Stimulated activated CD8-positive, alpha-beta memory T cell treated with anti-CD3 and anti-CD28 coated beads, Interleukin-4, amount 100 ng/mL, for 1 hour (primary cell): Measurements from ENCODE around the gene SLC25A5.
"Not testable (repeated sequence)": the region's sequence is repeated elsewhere in the genome, so short reads cannot be mapped to it uniquely, and the experiment has no call there.

ENCODE experiments used
- DNase-seq, 2 donors: peaks; one replicate each; pipeline ENCODE4 v3.0.0-alpha.2; 2020; ENCODE audit warnings: low read depth in 2 of 2, low spot score in 1 of 2

Gene SLC25A5

DNA sequence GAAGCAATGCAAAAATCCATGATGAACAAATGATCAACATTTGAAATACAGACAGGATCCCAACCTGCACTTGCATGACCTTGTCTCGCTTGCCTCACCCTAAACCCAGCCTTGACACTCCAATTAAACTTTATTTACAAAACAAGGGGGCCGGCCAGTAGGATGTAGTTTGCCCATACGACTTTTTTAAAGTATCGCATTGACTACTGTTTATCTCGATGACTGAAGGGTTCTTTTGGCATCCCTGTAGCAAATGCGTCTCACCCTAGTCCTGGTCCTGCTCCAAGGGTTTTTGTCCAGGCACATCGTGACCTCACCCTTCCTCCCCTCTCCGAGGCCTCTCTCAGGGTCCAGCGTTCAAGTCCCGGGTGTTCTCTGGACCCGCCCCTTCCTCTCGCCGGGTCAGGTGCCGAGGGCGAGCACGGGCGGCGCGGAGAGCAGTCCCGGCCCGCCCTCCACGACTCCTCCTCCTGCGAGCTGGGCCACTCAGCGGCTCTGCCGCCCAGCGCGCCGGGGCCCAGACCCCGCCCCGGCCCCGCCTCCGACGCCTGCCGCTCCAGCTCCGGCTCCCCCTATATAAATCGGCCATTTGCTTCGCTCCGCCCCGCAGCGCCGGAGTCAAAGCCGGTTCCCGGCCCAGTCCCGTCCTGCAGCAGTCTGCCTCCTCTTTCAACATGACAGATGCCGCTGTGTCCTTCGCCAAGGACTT lies at the start of gene SLC25A5:
Gene SLC25A5 (plus strand): TSS at position 603 of the 709 bp plus-strand sequence. CDS start 72 bp downstream, at position 675.
- DNase-seq = peak; percentile 42 to 60

DNA sequence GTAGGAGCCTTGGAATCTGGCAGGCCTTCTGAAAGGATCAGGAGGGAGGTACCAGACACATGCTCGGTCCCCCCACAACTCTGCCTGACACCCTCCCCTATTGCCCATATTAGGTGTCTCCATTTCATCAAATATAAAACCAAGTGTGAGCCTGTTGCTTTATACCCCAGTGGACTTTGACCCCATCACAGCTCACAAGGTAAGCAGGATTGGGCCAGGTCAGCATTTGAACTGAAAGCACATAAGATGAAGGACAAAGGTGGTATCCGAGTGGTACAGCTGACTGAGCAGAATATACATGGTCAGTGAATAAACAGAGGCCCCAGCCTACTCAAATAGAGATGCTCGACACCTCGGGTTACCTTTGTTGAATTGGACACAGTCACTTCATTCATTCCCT lies 49.1 kb upstream of the SLC25A5 start:
- DNase-seq = no peak

- no peak for DNase-seq
Measured at GRCh38 chrX:119419898-119420297, 48.3 kb upstream of the SLC25A5 start.

DNA sequence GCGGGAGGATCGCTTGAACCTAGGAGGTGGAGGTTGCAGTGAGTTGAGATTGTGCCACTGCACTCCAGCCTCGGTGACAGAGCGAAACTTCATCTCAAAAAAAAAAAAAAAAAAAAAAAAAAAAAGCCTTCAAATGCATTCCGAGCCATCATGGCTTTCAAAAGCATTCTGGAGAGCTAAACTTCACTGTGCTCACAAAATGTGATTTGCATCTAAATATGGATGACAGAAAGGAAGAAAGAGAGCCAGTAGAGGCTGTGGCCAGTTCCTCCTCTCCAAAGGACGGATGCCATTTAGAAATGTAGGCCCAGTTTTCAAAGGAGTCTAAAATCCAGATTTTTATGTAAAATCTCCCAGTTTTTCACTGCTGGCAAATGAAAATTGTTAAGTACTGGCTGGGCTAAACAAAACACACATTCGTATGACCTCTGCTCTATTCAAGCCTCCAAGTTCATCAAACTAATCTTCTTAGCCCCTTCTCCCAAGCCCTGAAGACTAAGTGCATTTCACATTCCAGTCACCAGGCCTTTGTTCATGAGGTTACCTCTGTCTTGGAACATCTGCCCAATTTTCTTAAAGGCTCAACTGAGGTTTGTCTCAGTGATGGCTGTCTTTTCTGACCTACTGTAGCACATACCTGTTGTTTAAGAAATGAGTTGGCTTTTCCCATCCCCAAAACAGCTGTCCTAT lies 47.1 kb upstream of the SLC25A5 start:
- DNase-seq = no peak

DNA sequence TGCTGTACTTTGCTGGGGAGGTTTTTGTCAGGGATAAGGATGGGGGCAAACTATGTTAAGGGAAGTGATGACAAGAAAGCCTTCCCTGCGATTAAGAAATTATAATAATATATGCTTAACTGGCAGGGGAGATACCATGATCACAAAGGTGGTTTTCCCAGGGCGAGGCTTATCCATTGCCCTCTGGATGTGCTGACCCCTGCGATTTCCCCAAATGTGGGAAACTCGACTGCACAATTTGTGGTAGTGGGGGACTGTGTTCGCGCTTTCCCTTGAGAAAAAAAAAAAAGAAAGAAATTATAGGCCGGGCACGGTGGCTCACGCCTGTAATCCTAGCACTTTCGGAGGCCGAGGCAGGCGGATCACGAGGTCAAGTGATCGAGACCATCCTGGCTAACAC lies 44.6 kb upstream of the SLC25A5 start:
- DNase-seq = no peak

DNA sequence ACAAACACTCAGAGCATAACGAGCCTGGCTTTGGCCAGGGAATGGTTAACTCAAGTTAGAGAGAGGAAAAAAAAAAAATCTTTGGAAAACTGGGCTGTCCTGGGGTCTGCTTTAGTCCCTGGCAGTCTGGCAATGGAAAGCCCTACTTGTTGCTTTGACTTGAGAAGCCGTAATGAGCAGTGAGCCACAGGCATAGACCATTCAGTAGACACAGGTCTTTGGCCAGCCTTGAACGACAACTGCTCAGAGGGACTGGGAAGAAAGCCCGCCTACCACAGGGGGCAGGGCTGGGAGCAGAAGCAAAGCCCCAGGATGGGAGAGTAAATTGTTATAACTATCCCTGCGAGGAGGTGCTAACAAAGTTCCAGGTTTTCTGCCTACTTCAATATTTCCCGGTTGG lies 43.2 kb upstream of the SLC25A5 start:
- DNase-seq = no peak

- DNase-seq = no peak
Measured at GRCh38 chrX:119427024-119427794, 41.0 kb upstream of the SLC25A5 start.

DNA sequence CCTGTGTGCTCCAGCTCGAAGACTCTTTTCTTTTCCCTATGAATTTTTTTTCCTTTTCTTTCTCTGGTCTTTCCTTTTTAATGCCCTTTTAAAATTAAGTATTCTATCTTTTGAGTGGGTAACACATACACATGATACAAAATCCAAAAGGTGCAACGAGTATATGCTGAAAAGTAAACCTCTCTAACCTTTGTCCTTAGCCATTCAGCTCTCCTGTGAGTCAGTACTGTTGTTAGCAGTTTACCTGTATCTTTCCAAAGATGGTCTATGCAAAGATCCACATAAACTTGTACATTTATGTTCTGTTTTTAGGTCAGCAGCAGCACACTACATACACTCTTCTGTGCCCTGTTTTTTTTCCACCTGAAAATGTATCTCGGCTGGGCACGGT lies 40.5 kb upstream of the SLC25A5 start:
- no peak for DNase-seq

- no peak for DNase-seq
Measured at GRCh38 chrX:119429471-119429870, 38.8 kb upstream of the SLC25A5 start.

DNA sequence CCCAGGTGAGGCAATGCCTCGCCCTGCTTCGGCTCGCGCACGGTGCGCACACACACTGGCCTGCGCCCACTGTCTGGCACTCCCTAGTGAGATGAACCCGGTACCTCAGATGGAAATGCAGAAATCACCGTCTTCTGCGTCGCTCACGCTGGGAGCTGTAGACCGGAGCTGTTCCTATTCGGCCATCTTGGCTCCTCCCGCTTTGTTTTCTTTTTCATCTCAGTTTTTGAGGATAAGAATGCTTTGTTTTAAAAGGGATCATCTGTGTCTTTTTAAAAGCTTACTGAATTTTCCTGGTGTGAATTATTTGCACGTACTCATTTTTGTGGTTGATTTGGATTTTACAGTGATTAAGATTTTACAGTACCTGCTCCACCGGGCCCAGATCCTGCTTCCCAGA lies 26.9 kb upstream of the SLC25A5 start:
- DNase-seq = not testable (repeated sequence)

DNA sequence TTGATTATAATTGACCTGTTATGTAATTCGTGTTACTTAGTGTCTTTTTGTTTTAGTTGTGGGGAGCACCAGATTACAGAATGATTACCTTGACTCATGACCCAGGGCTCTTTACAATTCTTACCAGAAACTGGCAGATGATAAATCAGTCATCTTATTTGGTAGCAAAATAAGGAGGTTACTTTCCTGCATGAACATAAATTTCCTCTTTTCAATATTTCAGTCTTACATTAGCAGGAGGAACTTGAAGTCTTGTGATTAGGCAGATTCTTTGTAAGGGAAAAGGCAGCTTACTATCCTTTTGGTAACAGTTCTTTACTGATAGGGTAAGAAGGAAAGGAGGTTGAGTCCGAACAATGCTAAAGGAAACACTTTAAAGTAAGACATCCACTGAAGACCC lies 26.0 kb upstream of the SLC25A5 start:
- no peak for DNase-seq

- no peak for DNase-seq
Measured at GRCh38 chrX:119453202-119453601, 15.0 kb upstream of the SLC25A5 start.

- no peak for DNase-seq
Measured at GRCh38 chrX:119455264-119455663, 13.0 kb upstream of the SLC25A5 start.

- DNase-seq = no peak
Measured at GRCh38 chrX:119459181-119459580, 9.1 kb upstream of the SLC25A5 start.

- DNase-seq = no peak
Measured at GRCh38 chrX:119465555-119465954, 2.7 kb upstream of the SLC25A5 start.

GRCh38 chrX:119466970-119467369 lies 1.3 kb upstream of the SLC25A5 start:
- no peak for DNase-seq

DNA sequence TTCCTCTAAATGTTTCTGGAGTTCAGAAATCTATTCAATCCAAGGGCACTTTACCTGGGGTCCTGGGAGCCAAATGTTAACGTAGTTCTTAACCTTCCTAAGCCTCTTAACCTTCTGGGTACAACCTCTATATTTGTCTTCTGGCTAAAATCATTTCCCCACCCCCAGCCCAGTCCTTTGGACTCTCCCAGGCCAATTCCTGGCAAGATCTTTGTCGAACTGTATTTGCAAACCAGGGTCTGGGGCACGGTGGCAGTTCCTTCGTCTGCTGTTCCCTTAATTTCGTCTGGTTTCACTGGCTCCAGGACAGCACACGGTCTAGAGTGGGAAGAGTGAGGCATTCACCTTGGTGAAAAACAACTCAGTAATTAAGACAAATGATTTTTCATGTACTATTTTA lies 811 bp upstream of the SLC25A5 start:
- no peak for DNase-seq

DNA sequence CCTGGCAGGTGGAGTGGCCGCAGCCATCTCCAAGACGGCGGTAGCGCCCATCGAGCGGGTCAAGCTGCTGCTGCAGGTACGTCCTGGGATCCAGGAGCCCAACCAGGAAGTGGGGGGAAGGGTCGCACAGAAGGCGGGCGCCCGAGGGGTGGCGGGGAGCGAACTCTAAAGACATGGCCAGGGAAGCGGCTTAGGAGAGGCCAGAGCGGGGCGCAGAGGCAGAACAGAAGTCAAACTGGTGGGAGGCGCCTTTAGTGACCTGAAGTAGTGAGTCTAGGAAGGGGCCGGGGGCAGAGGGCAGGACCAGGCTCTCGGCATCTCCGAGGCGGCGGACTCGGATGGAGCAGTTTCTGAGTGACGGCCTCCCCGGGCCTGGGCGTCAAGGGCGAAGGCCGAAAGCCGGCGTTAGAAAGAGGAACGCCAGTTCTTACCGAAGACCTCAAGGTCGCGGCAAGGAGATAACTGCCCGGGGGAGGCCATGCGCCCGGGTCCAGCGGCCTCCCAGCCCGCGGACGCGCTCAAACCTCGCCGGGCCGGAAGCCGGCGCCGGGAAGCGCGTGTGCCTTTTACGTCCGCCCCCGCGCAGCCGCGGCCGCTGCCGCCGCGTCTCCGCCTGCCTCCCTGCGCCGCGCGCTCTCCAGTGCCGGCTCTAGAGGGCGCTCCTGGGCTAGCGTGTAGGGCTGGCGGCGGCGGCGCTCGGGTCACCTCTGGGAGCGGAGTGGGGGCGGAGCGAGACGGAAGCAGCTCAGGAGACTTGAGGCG lies 488 bp downstream of the SLC25A5 start:
- peak; percentile 67 to 70 for DNase-seq

DNA sequence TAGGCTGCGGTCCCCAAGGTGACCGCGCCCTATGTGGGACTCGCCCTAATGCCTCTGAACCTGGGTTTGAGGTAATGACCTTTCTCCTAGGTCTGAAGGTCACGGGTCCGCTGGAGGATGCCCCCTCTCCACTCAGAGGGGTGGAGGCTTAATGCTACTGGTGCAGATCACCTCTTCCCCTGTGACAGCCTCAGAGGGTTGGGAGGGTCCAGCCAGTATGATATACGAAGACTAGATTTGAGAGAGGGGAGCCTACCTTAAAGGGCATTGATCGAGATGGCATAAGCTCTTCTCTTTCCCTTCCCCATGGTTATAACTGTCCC lies 1.0 kb downstream of the SLC25A5 start:
- no peak for DNase-seq

DNA sequence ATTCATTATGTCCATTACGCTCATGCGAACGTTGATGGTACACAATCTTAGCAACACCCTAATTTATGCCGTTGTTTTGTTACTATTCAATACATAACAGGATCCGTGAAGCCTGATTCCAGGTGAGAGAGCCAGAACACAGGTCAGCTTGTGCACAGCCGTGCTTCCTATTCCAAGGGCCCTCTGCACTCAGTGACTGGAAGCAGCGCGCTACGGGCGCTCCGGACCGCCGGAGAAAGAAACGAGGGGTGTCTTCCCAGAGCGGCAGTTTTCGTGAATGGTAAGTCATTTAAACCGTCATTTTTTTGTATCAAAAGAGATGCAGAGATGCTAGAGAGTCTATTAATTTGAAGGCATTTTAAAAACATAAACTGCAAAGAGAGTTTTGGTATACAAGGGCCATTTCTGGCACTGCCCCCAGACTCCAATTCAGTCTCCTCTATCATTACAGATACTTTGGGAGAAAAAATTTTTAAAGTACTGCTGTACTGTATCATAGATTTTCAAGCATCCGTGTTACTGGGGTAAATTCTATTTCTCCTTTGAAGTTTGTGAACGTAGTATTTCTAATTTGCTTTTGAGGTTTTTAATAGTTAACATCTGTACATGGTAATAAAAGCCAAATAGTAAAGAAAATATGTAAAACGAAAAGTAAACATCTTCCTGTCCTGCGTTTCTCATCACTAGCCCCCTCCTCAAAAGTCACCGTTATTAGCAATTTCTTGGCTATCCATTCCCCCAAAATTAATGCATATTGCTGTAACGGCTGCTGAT lies 6.6 kb downstream of the SLC25A5 start:
- no peak for DNase-seq
